ENCODE measurements around the gene RIOX2.

RIOX2 gene

GRCh38 chr3:97954228-97954827 lies 17.9 kb downstream of the RIOX2 start:
- intact Hi-C loops (cut with micrococcal nuclease): no loop called here
- H3K36me3 Mint-ChIP-seq (ENCODE audit: low read depth): peaks cover 66% of the 10 kb centered on the region
- H3K9me3 Mint-ChIP-seq: no peaks in the 10 kb centered on the region

GRCh38 chr3:97952872-97953271 lies 19.4 kb downstream of the RIOX2 start:
- no peak overlapping the region for H3K4me3 Mint-ChIP-seq
- H3K36me3 Mint-ChIP-seq (ENCODE audit: low read depth): peaks cover 65% of the 10 kb centered on the region
- H3K27ac Mint-ChIP-seq: no peak overlapping the region
- H3K4me1 Mint-ChIP-seq (ENCODE audit: low read depth): peaks cover 45% of the 10 kb centered on the region
- no peaks in the 10 kb centered on the region for H3K27me3 Mint-ChIP-seq
- H3K9me3 Mint-ChIP-seq: no peaks in the 10 kb centered on the region
- intact Hi-C loops (cut with micrococcal nuclease): no loop called here

More at GRCh38 chr3:97954228-97954827, 17.9 kb downstream of the RIOX2 start:
- no peaks in the 10 kb centered on the region for H3K27me3 Mint-ChIP-seq
- H3K4me3 Mint-ChIP-seq: no peak overlapping the region
- peaks cover 51% of the 10 kb centered on the region for H3K4me1 Mint-ChIP-seq (ENCODE audit: low read depth)
- peak overlapping the region; percentile 33 for H3K27ac Mint-ChIP-seq

- Mint-ChIP-seq H3K36me3 (ENCODE audit: low read depth) (peaks cover 62% of the 10 kb centered on the region), H3K4me3 (no peak overlapping the region), H3K27me3 (no peaks in the 10 kb centered on the region), H3K4me1 (ENCODE audit: low read depth) (peaks cover 45% of the 10 kb centered on the region), H3K9me3 (no peaks in the 10 kb centered on the region), H3K27ac (no peak overlapping the region)
- intact Hi-C loops (cut with micrococcal nuclease): no loop called here
Observed at GRCh38 chr3:97952280-97952679, 20.0 kb downstream of the RIOX2 start.

- Mint-ChIP-seq H3K36me3 (ENCODE audit: low read depth) (peaks cover 73% of the 10 kb centered on the region), H3K9me3 (no peaks in the 10 kb centered on the region)
Observed at GRCh38 chr3:97950360-97950759, 21.9 kb downstream of the RIOX2 start.

GRCh38 chr3:97949743-97950142 lies 22.5 kb downstream of the RIOX2 start:
- intact Hi-C loops (cut with micrococcal nuclease): no loop called here
- H3K27me3 Mint-ChIP-seq: no peaks in the 10 kb centered on the region
- H3K36me3 Mint-ChIP-seq (ENCODE audit: low read depth): peaks cover 76% of the 10 kb centered on the region

More at GRCh38 chr3:97950360-97950759, 21.9 kb downstream of the RIOX2 start:
- intact Hi-C loops (cut with micrococcal nuclease): no loop called here
- no peak overlapping the region for H3K4me3 Mint-ChIP-seq
- H3K27ac Mint-ChIP-seq: no peak overlapping the region
- H3K4me1 Mint-ChIP-seq (ENCODE audit: low read depth): peaks cover 45% of the 10 kb centered on the region
- no peaks in the 10 kb centered on the region for H3K27me3 Mint-ChIP-seq

GRCh38 chr3:97949110-97949485 lies 23.1 kb downstream of the RIOX2 start:
- H3K27ac Mint-ChIP-seq: no peak overlapping the region
- intact Hi-C loops (cut with micrococcal nuclease): no loop called here
- no peaks in the 10 kb centered on the region for H3K9me3 Mint-ChIP-seq
- H3K4me1 Mint-ChIP-seq (ENCODE audit: low read depth): peaks cover 32% of the 10 kb centered on the region
- no peak overlapping the region for H3K4me3 Mint-ChIP-seq
- peaks cover 79% of the 10 kb centered on the region for H3K36me3 Mint-ChIP-seq (ENCODE audit: low read depth)
- H3K27me3 Mint-ChIP-seq: no peaks in the 10 kb centered on the region

More at GRCh38 chr3:97949743-97950142, 22.5 kb downstream of the RIOX2 start:
- H3K4me1 Mint-ChIP-seq (ENCODE audit: low read depth): peaks cover 38% of the 10 kb centered on the region
- no peak overlapping the region for H3K27ac Mint-ChIP-seq
- no peak overlapping the region for H3K4me3 Mint-ChIP-seq
- no peaks in the 10 kb centered on the region for H3K9me3 Mint-ChIP-seq

- peaks cover 85% of the 10 kb centered on the region for H3K36me3 Mint-ChIP-seq (ENCODE audit: low read depth)
- H3K27me3 Mint-ChIP-seq: no peaks in the 10 kb centered on the region
- no peaks in the 10 kb centered on the region for H3K9me3 Mint-ChIP-seq
- H3K27ac Mint-ChIP-seq: no peak overlapping the region
- H3K4me1 Mint-ChIP-seq (ENCODE audit: low read depth): peaks cover 31% of the 10 kb centered on the region
- H3K4me3 Mint-ChIP-seq: no peak overlapping the region
- intact Hi-C loops (cut with micrococcal nuclease): no loop called here
Observed at GRCh38 chr3:97948351-97949109, 23.7 kb downstream of the RIOX2 start.

- no peak overlapping the region for H3K4me3 Mint-ChIP-seq
- H3K9me3 Mint-ChIP-seq: no peaks in the 10 kb centered on the region
- H3K27me3 Mint-ChIP-seq: no peaks in the 10 kb centered on the region
- no peak overlapping the region for H3K27ac Mint-ChIP-seq
- intact Hi-C loops (cut with micrococcal nuclease): no loop called here
- peaks cover 64% of the 10 kb centered on the region for H3K36me3 Mint-ChIP-seq (ENCODE audit: low read depth)
- H3K4me1 Mint-ChIP-seq (ENCODE audit: low read depth): peaks cover 7% of the 10 kb centered on the region
Observed at GRCh38 chr3:97942801-97943546, 29.3 kb downstream of the RIOX2 start.

- H3K36me3 Mint-ChIP-seq (ENCODE audit: low read depth): peaks cover 70% of the 10 kb centered on the region
- H3K9me3 Mint-ChIP-seq: no peaks in the 10 kb centered on the region
- H3K27me3 Mint-ChIP-seq: no peaks in the 10 kb centered on the region
- peaks cover 26% of the 10 kb centered on the region for H3K4me1 Mint-ChIP-seq (ENCODE audit: low read depth)
- no peak overlapping the region for H3K27ac Mint-ChIP-seq
- no peak overlapping the region for H3K4me3 Mint-ChIP-seq
- intact Hi-C loops (cut with micrococcal nuclease): no loop called here
Observed at GRCh38 chr3:97940034-97940433, 32.2 kb downstream of the RIOX2 start.

GRCh38 chr3:97939401-97939800 lies 32.8 kb downstream of the RIOX2 start:
- Mint-ChIP-seq H3K27ac (no peak overlapping the region), H3K4me3 (no peak overlapping the region), H3K36me3 (ENCODE audit: low read depth) (peaks cover 75% of the 10 kb centered on the region), H3K27me3 (no peaks in the 10 kb centered on the region), H3K9me3 (no peaks in the 10 kb centered on the region), H3K4me1 (ENCODE audit: low read depth) (peaks cover 26% of the 10 kb centered on the region)
- intact Hi-C loops (cut with micrococcal nuclease): no loop called here

- Mint-ChIP-seq H3K9me3 (no peaks in the 10 kb centered on the region), H3K27me3 (no peaks in the 10 kb centered on the region), H3K4me1 (ENCODE audit: low read depth) (peaks cover 26% of the 10 kb centered on the region), H3K36me3 (ENCODE audit: low read depth) (peaks cover 75% of the 10 kb centered on the region), H3K27ac (no peak overlapping the region), H3K4me3 (no peak overlapping the region)
- intact Hi-C loops (cut with micrococcal nuclease): no loop called here
Observed at GRCh38 chr3:97938444-97938843, 33.8 kb downstream of the RIOX2 start.

- Mint-ChIP-seq H3K27ac (no peak overlapping the region), H3K4me1 (ENCODE audit: low read depth) (peaks cover 26% of the 10 kb centered on the region), H3K4me3 (no peak overlapping the region), H3K36me3 (ENCODE audit: low read depth) (peaks cover 76% of the 10 kb centered on the region), H3K9me3 (no peaks in the 10 kb centered on the region), H3K27me3 (no peaks in the 10 kb centered on the region)
- intact Hi-C loops (cut with micrococcal nuclease): no loop called here
Observed at GRCh38 chr3:97937205-97937604, 35.0 kb downstream of the RIOX2 start.

GRCh38 chr3:97935842-97936241 lies 36.4 kb downstream of the RIOX2 start:
- Mint-ChIP-seq H3K4me3 (no peak overlapping the region), H3K27me3 (no peaks in the 10 kb centered on the region), H3K36me3 (ENCODE audit: low read depth) (peaks cover 81% of the 10 kb centered on the region), H3K27ac (no peak overlapping the region), H3K4me1 (ENCODE audit: low read depth) (peaks cover 26% of the 10 kb centered on the region), H3K9me3 (no peaks in the 10 kb centered on the region)
- intact Hi-C loops (cut with micrococcal nuclease): no loop called here

GRCh38 chr3:97934980-97935695 lies 37.1 kb downstream of the RIOX2 start:
- H3K27ac Mint-ChIP-seq: no peak overlapping the region
- H3K36me3 Mint-ChIP-seq (ENCODE audit: low read depth): peaks cover 86% of the 10 kb centered on the region
- intact Hi-C loops (cut with micrococcal nuclease): no loop called here

More at GRCh38 chr3:97934980-97935695, 37.1 kb downstream of the RIOX2 start:
- Mint-ChIP-seq H3K4me3 (no peak overlapping the region), H3K4me1 (ENCODE audit: low read depth) (peaks cover 26% of the 10 kb centered on the region), H3K27me3 (no peaks in the 10 kb centered on the region), H3K9me3 (no peaks in the 10 kb centered on the region)

Data from dendritic cell treated with granulocyte-macrophage colony-stimulating factor and Interleukin-4, amounts not matched to agents 40 ng/mL and 50 ng/mL, for 4 days (primary cell).